ENCODE data around the gene KRT17. TPM values are rescaled to one million over a fixed set of nuclear protein-coding genes. Genes with fewer than 3 reads are reported as not detected.

KRT17 gene
- total RNA-seq, 1 donor from 2014 or later: 238 TPM

- Mint-ChIP-seq H3K27ac (no peak overlapping the region), H3K36me3 (no peaks in the 10 kb centered on the region), H3K4me3 (no peak overlapping the region), H3K27me3 (ENCODE audit: low read depth) (peaks cover 8% of the 10 kb centered on the region), H3K4me1 (peaks cover 4% of the 10 kb centered on the region), H3K9me3 (no peaks in the 10 kb centered on the region)
- TF ChIP-seq CTCF (IDR thresholded peaks at IDR 0.05; ENCODE audit: unreplicated experiment): no peak
- DNase-seq (ENCODE audit: low spot score in 2 of 2, unreplicated experiment in 2 of 2): no peak
Measured at GRCh38 chr17:41575336-41575735, 49.0 kb downstream of the KRT17 start.

DNA sequence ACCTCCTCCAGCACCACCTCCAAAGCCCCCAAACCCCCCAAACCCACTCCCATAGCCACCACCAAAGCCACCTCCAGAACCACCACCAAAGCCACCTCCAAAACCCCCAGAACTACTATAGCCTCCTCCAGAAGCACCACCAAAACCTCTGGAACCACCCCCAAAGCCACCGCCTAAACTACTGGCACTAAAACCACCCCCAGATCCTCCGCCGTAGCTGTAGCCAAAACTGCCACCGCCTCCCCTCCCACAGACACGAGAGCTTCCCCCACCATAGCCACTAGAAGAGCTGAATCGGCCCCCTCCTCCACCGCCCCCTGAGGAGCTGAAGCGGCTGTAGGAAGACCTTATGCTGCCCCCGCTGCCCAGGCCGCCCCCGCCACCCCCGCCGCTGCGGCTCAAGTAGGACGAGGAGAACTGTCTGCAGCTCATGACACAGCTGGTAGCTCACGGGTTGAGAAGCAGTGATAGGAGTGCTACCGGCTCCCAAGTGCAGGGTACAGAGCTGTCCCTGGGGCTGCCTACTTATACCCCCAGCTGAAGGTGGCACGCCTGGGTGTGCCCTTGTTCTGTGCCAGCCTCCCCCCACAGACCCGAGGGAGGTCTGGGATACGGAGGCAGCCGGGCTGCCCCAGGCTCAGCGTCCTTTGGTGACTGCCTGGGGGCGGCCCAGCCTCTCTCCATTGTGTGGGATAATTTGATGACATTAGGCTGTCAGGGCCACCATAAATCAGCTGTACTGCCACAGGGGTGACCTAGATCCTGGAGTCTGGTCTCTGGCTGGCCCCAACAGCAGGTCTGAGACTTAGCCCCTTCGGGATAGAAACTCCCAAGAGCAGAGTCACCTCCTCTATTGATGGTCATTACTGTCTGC lies 52.6 kb downstream of the KRT17 start, which contains the start of gene KRT9:
Gene KRT9 (minus strand): TSS at position 499 of the 874 bp plus-strand sequence. CDS start 67 bp downstream, at position 432.
- no peak within 1 kb of the TSS for H3K4me3 Mint-ChIP-seq
- TF ChIP-seq CTCF (IDR thresholded peaks at IDR 0.05; ENCODE audit: unreplicated experiment): no peak
- no peaks in the 10 kb centered on the region for H3K36me3 Mint-ChIP-seq
- no peak for DNase-seq (ENCODE audit: low spot score in 2 of 2, unreplicated experiment in 2 of 2)
- H3K9me3 Mint-ChIP-seq: no peaks in the 10 kb centered on the region
- H3K4me1 Mint-ChIP-seq: no peaks in the 10 kb centered on the region
- no peak within 1 kb of the TSS for H3K27ac Mint-ChIP-seq
- peaks cover 17% of the 10 kb centered on the region for H3K27me3 Mint-ChIP-seq (ENCODE audit: low read depth)

Other genes with a start within 250 kb of the KRT17 start
- not detected in 3 replicates for gene KRT34, start 242.3 kb downstream of the KRT17 start, total RNA-seq
- not detected in 3 replicates for gene KRT31, start 227.0 kb downstream of the KRT17 start, total RNA-seq
- not detected in 3 replicates for gene KRT37, start 200.0 kb downstream of the KRT17 start, total RNA-seq
- not detected in 3 replicates for gene KRT38, start 183.6 kb downstream of the KRT17 start, total RNA-seq
- not detected in 3 replicates for gene KRT32, start 157.2 kb downstream of the KRT17 start, total RNA-seq
- gene KRT35, start 143.4 kb downstream of the KRT17 start, total RNA-seq: not detected in 3 replicates
- not detected in 3 replicates for gene KRT36, start 134.7 kb downstream of the KRT17 start, total RNA-seq
- 5.3 to 7.0 TPM (median 6.3 TPM) in 3 replicates for gene KRT13, start 119.0 kb downstream of the KRT17 start, total RNA-seq
- 8.5 to 10.2 TPM (median 8.7 TPM) in 3 replicates for gene KRT15, start 105.7 kb downstream of the KRT17 start, total RNA-seq
- gene KRT19, start 96.3 kb downstream of the KRT17 start, total RNA-seq: 366 to 377 TPM (median 368 TPM) in 3 replicates
- gene KRT9, start 52.5 kb downstream of the KRT17 start, total RNA-seq: not detected in 3 replicates
- 0.45 TPM in 1 of 3 replicates, not detected in the others for gene KRT14, start 37.7 kb downstream of the KRT17 start, total RNA-seq
- 0.40 to 0.79 TPM (median 0.40 TPM) in 3 replicates for gene KRT16, start 11.8 kb downstream of the KRT17 start, total RNA-seq
- 600 to 610 TPM (median 606 TPM) in 3 replicates for gene EIF1, start 64.3 kb upstream of the KRT17 start, total RNA-seq
- gene GAST, start 87.8 kb upstream of the KRT17 start, total RNA-seq: not detected in 3 replicates
- 0.44 to 0.66 TPM (median 0.45 TPM) in 3 replicates for gene HAP1, start 110.1 kb upstream of the KRT17 start, total RNA-seq
- gene JUP, start 162.1 kb upstream of the KRT17 start, total RNA-seq: 202 to 207 TPM (median 205 TPM) in 3 replicates
- 61.0 to 62.0 TPM (median 62.0 TPM) in 3 replicates for gene P3H4, start 187.4 kb upstream of the KRT17 start, total RNA-seq
- 369 to 401 TPM (median 371 TPM) in 3 replicates for gene FKBP10, start 188.4 kb upstream of the KRT17 start, total RNA-seq
- gene NT5C3B, start 211.7 kb upstream of the KRT17 start, total RNA-seq: 68.5 to 75.5 TPM (median 69.6 TPM) in 3 replicates
- 0.16 to 0.27 TPM in 2 of 3 replicates, not detected in the other for gene KLHL10, start 213.2 kb upstream of the KRT17 start, total RNA-seq
- 21.4 to 22.1 TPM (median 21.9 TPM) in 3 replicates for gene KLHL11, start 240.8 kb upstream of the KRT17 start, total RNA-seq

Measured in mesothelial cell of epicardium (in vitro differentiated cells).